Fibroblast of villous mesenchyme (primary cell): ENCODE data around the gene ZMYND10. TPM values are rescaled to one million over a fixed set of nuclear protein-coding genes. Genes with fewer than 3 reads are reported as not detected.

Experiments used
- DNase-seq: peaks from one replicate; pipeline ENCODE4 v3.0.0-alpha.2; 2010; ENCODE audit warnings: low read depth
- H3K4me3 ChIP-seq: 2 replicates; pipeline ENCODE4 v1.5.1; 2011; ENCODE audit warnings: low read depth, mild to moderate bottlenecking, low read length
- CTCF ChIP-seq: IDR thresholded peaks from 2 replicates; pipeline ENCODE4 v1.5.1; 2012; ENCODE audit warnings: low read depth, mild to moderate bottlenecking, low read length; ENCODE audit not compliant: insufficient read depth
- total RNA-seq: library from RNA; depleted of rRNA; stranded (reverse); fragments of >200 nt; gene quantifications from 2 replicates; pipeline ENCODE4 v1.2.3, GENCODE V29; 2012

ZMYND10 gene
- total RNA-seq, 1 donor = 1.3 TPM

DNA sequence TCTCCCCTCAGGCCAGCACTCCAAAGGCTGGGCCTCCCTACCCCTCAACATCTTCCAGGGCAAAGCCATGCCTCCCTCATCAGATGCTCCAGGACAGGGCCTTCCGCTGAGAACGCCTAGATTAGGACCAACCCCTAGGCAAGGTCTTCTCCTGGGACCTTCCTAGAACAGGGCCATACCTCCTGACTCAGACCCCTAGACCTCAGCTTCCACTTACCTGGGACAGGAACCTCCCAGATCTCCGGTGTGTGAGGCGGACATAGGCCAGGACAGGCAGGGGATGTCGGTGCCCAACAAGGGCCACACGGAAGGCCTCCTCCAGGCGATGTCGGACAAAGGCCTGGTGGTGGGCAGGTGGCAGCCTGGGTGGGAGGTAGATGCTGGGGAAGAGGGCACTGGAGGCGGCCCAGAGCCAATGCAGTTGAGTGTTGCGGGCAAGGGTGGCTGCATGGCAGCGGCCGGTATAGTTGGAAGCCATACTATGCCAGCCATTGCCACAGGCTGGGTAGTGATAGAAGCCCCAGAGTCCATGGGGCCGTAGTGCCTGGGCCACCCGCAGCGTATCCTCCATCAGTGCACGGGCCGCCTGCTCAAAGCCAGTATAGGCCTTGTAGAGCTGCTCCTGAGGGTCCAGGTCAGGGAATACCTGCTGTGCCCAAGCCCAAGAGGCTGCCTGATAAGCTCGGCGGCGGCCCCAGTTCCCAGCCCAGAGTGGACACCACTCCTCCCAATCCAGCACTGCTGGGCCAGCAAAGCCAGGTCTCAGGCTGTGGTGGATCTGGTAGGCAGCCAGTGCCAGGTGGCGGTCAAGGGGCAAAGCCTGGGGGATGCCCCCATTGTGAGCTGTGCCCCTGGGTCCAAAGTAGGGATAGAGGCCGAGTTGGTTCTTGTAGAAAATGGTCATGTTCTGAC is 50.8 kb downstream of the ZMYND10 start:
- no peak for TF ChIP-seq CTCF
- DNase-seq = no peak
- H3K4me3 ChIP-seq = no peak overlapping the region

- DNase-seq = no peak
- TF ChIP-seq CTCF = no peak
- H3K4me3 ChIP-seq = no peak overlapping the region
Measured at GRCh38 chr3:50294089-50294488, 51.4 kb downstream of the ZMYND10 start.

- H3K4me3 ChIP-seq = no peak overlapping the region
- TF ChIP-seq CTCF = no peak
- DNase-seq = no peak
Measured at GRCh38 chr3:50293079-50293801, 52.3 kb downstream of the ZMYND10 start.

DNA sequence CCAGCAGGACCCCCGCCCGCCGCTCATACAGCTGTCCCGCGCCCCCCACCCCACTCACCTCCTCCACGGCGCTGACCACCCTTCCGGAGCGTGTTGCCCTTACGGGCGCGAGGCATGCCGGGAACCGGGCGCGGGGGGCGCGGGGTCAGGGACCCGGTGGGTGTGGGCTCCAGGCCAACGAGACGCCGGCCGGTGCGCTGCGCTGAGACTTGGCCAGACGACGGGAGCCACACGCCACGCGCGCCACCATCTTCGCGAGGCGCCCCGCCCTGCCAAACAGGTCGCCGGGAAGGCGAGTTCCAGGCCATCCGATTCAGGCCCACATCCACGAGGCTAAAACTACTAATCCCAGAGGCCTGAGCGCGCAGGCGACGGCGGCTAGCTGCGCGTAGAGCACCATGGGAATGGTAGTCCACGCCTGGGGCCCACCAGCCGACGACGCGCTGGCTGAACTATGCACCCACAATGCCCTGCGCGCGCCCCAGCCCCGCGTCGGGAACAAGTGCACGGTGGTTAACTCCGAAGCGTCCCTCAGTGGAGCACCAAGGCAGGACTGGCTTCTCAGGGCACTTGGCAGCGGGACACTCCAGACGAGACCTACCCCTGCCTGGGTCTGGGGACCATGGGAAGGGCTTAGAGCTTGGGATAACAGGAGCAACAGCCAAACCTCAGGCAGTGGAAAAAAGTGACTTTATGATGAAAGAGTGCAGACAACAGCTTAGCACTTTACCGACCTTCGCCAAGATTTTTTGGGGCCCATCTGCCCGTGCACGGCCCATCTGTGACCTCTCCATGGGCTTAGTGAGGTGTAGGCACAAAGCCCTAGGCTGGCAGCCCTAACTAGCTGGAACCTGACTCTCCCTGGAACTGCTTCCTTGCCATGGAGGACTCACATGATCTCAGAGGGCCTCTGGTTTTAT is 53.1 kb downstream of the ZMYND10 start, which contains the start of gene IFRD2:
Gene IFRD2, minus strand, starts transcription at position 271 of the 920 bp plus-strand sequence. Its CDS starts 155 bp downstream, at position 116.
- H3K4me3 ChIP-seq = peak within 1 kb of the TSS; percentile 80
- peak; percentile 97 for DNase-seq
- TF ChIP-seq CTCF = no peak

Other genes with a start within 250 kb of the ZMYND10 start
- gene SEMA3F, start 190.4 kb downstream of the ZMYND10 start, total RNA-seq = 0.32 and 0.86 TPM in 2 replicates
- gene GNAT1, start 154.1 kb downstream of the ZMYND10 start, total RNA-seq = not detected in 2 replicates
- not detected in 2 replicates for gene SLC38A3, start 140.5 kb downstream of the ZMYND10 start, total RNA-seq
- 265 and 297 TPM in 2 replicates for gene GNAI2, start 109.5 kb downstream of the ZMYND10 start, total RNA-seq
- gene SEMA3B, start 76.6 kb downstream of the ZMYND10 start, total RNA-seq = 7.4 and 23.3 TPM in 2 replicates
- gene LSMEM2, start 66.6 kb downstream of the ZMYND10 start, total RNA-seq = not detected in 2 replicates
- gene IFRD2, start 53.3 kb downstream of the ZMYND10 start, total RNA-seq = 82.0 and 83.1 TPM in 2 replicates
- gene HYAL3, start 46.3 kb downstream of the ZMYND10 start, total RNA-seq = 2.3 and 6.5 TPM in 2 replicates
- gene NAA80, start 46.3 kb downstream of the ZMYND10 start, total RNA-seq = 5.8 and 6.5 TPM in 2 replicates
- gene HYAL1, start 42.2 kb downstream of the ZMYND10 start, total RNA-seq = 1.6 and 2.6 TPM in 2 replicates
- 49.6 and 69.1 TPM in 2 replicates for gene HYAL2, start 23.0 kb downstream of the ZMYND10 start, total RNA-seq
- 17.7 and 22.0 TPM in 2 replicates for gene TUSC2, start 17.5 kb downstream of the ZMYND10 start, total RNA-seq
- gene RASSF1, start 4.9 kb downstream of the ZMYND10 start, total RNA-seq = 34.8 and 36.3 TPM in 2 replicates
- gene NPRL2, start 5.0 kb upstream of the ZMYND10 start, total RNA-seq = 21.3 and 22.9 TPM in 2 replicates
- gene CYB561D2, start 5.1 kb upstream of the ZMYND10 start, total RNA-seq = 22.5 and 23.7 TPM in 2 replicates
- gene TMEM115, start 13.8 kb upstream of the ZMYND10 start, total RNA-seq = 55.3 and 63.1 TPM in 2 replicates
- gene CACNA2D2, start 157.9 kb upstream of the ZMYND10 start, total RNA-seq = not detected in 2 replicates
- gene C3orf18, start 222.0 kb upstream of the ZMYND10 start, total RNA-seq = 9.1 and 13.5 TPM in 2 replicates
- gene HEMK1, start 223.8 kb upstream of the ZMYND10 start, total RNA-seq = 8.6 and 10.0 TPM in 2 replicates